ENCODE measurements around the gene FBLN5.

FBLN5 gene, protein sequence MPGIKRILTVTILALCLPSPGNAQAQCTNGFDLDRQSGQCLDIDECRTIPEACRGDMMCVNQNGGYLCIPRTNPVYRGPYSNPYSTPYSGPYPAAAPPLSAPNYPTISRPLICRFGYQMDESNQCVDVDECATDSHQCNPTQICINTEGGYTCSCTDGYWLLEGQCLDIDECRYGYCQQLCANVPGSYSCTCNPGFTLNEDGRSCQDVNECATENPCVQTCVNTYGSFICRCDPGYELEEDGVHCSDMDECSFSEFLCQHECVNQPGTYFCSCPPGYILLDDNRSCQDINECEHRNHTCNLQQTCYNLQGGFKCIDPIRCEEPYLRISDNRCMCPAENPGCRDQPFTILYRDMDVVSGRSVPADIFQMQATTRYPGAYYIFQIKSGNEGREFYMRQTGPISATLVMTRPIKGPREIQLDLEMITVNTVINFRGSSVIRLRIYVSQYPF

GRCh38 chr14:91947475-91948184, at the start of gene FBLN5:
Gene FBLN5, minus strand, starts transcription at chr14:91947694. Its CDS starts 465 bp downstream, at chr14:91947229.
- no peak for DNase-seq

DNA sequence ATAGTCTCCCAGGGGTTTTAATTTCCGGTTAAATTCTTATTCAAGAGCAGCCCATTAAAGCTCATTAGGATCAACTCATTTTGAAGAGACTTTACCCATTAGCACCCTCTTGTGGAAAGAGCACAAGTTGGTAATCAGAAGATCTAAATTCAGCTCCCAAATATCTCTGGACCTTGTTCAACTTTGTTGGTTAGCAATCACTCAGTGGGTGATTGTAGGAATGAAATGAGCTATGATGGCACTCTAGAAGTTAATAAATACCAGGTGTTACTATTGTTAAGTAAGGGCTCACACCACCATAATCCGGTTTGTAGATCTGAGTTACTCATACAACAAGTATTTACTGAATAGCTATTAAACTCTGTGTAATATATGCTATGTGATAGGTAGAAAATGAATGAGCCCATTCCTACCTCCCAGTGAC, 49.5 kb upstream of the FBLN5 start:
- no peak for DNase-seq

DNA sequence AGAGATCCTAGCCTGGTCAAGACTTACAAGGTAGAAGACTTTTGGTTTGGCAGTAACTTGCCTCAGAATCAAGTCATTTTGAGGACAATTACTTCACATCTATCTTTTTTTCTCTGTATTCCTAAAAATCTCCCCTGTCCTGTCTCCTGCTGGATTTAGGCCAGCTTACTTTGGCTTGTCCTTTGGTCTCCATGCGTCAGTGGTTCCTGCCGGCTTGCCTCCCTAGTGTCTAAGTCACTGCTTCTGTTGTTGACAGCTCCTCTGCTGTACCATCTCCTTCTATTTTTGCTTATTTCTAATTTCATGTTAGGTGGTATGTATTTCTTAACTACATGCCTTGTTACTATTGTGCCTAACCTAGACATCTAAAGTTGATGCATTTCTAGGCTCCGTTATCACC, 39.7 kb upstream of the FBLN5 start:
- no peak for DNase-seq

DNA sequence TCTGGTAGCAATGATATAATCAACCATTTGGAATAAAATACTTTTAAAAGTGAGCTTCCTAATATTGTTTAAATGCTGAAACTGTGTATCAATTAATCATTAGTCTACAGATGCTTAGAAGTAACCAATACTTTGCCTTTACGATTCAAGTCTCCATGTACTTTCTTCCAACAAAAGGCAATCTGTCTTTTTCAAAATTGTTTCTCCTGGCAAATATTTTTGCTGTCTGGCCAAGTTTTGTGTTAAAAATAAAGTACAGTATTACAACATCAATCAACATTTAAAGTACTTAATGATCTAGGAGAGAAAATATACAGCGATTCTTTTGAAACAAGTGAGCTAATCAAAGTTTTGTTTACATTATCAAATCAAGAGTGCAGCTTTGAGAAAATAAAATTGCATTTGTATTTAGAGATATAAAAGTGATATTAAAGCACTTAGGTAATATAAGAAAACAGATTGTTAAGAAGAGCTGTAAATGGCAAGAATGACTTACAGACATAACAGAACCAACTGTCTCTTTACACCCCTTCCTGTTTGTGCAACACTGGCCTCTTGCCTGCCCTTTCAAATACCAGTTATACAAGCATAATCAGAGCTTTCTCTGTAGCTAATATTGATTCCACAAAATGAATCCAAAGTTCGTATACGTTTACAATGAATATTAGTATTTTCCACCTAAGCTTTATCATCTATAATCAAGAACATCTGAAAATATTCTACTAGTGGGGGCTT, 38.2 kb upstream of the FBLN5 start:
- no peak for DNase-seq

DNA sequence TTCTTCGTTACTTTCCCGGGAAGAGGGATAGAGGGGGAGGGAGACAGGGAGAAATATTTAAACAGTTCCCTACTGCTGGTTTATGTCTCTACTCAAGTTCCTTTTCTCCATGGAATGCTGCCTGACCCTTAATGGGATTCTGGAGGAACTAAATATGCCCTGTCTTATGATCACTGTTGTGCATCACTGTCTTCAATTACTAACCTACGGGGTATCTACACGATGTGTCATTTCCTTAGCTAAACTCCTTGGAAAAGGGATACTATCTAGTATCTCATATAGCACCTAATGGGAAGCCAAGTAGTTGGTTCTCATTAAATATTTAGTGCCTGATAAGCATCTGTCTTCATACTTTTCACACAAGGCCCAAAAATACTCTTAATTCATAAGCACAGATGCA, 37.5 kb upstream of the FBLN5 start:
- DNase-seq = no peak

GRCh38 chr14:91983588-91983987, 36.1 kb upstream of the FBLN5 start:
- DNase-seq = no peak

DNA sequence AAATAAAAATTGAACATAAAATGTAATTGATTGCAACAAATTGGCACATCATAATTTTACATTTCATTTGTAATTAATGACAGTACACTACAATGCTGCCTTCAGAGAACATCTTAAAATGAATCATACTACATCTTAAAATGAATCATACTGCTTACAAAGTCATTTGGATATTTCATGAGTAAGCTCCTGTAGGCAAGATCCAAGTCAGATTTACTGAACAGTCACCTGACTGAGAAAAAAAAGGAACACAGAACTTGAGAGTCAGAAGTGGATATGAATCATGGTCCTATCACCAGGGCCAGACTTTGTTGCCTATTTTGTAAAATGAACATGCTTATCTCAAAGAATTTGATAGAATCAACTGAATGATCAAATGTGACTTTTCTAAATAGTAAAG, 32.7 kb upstream of the FBLN5 start:
- no peak for DNase-seq

DNA sequence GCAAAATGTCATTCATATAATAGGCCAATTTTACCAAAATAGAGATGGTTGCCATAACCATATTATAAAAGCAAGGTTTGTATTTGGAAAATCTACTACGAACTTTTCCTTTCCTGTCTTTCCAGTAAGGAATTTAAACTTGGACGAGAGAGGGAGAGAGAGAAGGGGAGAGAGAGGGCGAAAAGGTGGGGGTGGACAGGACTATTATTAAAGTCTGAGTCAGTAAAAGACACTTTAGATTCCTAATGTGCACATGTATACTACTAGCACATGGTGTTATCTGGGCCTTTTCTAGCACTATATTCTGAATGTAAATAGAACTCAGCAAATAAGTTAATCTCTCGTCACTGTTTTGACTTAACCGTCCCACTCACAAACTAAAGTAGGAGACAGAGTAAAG, 30.4 kb upstream of the FBLN5 start:
- DNase-seq = no peak

GRCh38 chr14:91975763-91976162, 28.3 kb upstream of the FBLN5 start:
- no peak for DNase-seq

DNA sequence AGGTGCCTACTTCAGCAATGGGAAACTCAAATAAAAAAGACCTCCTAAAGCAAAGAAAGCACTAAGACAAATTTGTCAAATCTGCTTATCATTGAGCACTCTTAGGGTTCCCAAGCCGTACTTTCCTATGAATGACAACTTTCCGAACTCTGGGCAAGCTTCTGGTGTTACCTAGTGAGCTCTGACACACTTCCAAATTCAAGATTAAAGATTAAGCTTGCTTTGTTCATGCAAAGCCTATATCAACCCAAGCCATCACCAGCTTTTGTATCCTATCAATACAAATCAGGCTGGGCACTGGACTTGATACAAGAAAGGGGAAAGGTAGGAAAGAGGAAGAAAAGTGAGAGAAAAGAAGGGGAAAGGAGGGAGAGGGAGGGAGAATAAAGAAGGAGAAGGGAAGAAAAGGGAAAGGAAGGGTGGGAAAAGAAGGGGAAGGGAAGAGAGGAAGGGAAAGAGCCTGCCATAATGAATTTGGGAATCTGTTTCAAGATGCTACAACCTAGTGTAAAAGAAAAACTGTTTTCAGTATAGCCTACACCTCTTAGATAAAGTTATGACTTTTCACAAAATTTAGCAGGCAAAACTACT, 23.8 kb upstream of the FBLN5 start:
- DNase-seq = no peak

- peak in 2 of 4 experiments; percentile 19 to 30 for DNase-seq
These were observed 20.8 kb upstream of the FBLN5 start for GRCh38 chr14:91968280-91968679.

DNA sequence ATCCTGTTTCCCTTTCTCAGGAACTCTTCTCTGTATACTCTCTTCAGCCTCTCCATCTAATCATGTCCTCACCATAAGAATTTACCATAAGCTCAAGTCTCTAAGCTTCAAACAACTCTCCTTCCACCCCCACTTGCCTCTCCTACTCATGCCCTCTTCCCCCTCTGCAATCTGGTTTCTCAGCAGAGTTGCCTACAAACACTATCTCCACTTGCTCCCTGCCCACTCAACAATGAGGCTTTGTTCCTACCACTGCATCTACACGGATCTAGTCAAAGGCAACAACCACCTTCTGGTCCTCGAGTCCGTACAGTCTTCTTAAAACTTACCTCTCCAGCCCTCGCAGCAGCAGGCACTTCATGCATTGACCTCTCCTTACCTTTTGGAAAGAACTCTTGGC, 17.2 kb upstream of the FBLN5 start:
- no peak for DNase-seq

DNA sequence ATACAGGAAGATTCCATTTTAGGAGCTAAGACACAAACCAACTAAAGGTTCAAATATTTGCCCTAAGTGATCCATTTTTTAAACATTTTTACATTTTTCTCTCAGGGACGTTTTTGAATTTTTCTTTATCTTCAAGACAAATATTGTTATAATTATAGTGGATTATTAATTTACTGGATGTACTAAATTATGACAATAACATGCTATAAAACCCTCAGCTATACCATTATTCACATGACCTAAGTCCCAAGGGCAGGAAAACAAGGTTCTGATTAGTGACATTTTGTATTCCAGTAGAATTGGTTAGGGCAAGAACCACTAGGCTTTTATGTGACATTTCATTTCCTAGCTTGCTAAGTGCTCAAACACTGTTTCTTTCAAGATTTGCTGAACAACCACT, 16.5 kb upstream of the FBLN5 start:
- no peak for DNase-seq

- DNase-seq = no peak
These were observed 16.0 kb upstream of the FBLN5 start for GRCh38 chr14:91963465-91963864.

DNA sequence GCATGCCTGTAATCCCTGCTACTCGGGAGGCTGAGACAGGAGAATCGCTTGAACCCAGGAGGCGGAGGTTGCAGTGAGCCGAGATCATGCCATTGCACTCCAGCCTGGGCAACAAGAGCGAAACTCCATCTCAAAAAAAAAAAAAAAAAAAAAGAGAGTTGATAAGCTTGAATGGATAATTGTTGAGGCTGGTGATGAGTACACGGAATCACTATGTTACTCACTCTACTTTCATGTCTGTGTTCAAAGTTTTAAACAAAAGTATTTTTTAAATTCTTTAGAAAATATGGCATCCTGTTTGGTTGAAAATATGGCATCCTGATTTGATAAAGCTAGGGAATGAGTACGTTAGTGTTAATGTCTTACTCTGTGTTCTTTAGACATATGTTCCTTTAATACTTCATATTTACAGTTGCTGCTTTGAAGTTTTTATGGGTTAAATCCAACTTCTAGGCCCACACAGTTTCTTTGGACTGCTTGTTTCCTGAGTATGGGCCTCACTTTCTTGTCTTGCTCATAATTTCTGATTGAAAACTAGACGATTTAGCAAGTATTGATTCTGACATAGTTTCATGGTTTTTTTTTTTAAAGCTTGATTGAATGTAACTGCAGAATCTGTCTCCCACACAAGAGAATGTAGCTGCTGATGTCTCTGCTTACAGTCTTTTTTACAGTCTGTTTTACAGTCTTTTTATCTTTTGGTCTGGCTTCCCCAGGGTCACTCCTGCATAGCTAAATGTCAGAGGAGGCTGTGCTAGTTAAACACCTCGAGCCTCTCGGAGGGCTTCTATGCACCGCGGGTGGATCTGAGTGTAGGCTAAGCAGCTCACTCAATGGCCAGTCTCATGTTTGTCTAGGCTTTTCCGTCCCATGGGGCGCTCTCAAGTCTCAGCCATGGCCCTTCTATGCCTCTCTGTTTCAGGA, 14.1 kb upstream of the FBLN5 start:
- DNase-seq = no peak

- DNase-seq = no peak
These were observed 10.4 kb upstream of the FBLN5 start for GRCh38 chr14:91957876-91958313.

- DNase-seq = no peak
These were observed 9.1 kb upstream of the FBLN5 start for GRCh38 chr14:91956616-91957015.

DNA sequence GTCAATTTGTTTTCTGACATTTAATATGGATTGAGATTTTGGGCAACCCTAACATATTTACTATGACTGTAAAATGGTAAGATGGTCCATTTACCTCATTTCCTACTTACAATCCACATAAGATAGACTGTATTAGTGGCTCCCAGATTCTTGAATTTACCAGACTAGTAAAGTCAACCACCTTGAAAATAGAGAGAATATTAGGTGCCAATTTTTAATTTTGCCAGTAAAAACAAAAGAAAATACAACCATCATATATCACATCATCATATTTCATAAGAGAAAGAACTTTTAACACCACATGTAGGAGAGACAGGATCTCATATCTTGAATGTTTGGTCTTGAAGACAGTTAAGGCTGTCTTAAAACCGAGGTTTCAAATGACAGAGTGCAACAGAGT, 7.7 kb upstream of the FBLN5 start:
- DNase-seq = no peak

- no peak for DNase-seq
These were observed 5.9 kb upstream of the FBLN5 start for GRCh38 chr14:91953170-91953985.

- no peak for DNase-seq
These were observed 646 bp downstream of the FBLN5 start for GRCh38 chr14:91946622-91947474.
